GM21360 (cell line): ENCODE results near the gene SLC25A14.

Experiments used
- ATAC-seq: cut with Tn5 transposase; IDR thresholded peaks from one replicate; pipeline ENCODE4 v1.9.1; 2021; ENCODE audit warnings: mild to moderate bottlenecking, moderate library complexity; ENCODE audit not compliant: unreplicated experiment

Gene SLC25A14

DNA sequence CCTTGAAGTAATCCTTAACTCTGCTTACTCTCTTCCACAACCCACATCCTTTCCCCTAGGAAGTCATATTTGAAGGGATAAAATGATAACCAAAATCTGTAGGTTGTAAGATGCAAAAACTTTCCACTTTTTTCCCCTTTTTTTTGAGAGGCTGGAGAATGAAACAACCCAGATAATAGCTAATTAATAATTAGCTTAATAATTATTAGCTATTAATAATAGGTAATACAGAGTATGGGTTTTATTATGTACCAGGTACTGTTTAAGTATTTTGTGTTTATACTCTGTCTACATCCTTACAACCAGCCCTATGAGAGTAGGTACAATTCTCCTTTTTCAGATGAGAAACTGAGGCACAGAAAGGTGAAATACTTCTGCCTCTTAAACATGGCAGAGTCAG is 36.4 kb downstream of the SLC25A14 start:
- ATAC-seq: no peak

DNA sequence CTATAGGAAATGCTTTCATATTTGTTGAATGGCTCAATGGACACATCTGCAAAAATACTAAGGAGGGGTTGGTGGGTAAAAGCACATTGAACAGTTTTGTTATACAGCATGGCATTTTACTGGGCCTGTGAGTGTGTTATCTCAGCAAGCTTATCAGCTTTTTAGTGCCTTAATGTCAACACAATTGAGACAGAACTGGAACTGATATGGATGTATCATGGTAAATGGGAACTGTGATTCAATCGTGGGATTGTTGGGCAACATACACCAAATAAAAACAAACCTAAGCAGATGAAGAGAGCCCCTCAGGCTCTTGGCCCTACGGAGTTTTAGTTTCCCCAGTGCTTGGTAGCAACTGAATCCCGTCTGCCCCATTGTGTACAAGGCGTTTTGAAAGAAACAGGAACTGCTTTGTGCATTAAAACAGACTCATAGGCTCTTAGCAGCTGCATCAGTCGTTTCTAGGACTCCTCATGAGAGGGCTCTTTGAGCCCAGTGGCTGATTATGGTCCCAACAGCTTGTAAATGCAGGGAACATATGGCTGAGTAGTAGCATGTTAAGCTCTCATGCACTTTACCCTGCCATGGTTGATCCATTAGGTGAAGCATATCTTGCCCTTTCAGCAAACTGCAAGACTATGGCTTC is 38.4 kb downstream of the SLC25A14 start:
- ATAC-seq: no peak

DNA sequence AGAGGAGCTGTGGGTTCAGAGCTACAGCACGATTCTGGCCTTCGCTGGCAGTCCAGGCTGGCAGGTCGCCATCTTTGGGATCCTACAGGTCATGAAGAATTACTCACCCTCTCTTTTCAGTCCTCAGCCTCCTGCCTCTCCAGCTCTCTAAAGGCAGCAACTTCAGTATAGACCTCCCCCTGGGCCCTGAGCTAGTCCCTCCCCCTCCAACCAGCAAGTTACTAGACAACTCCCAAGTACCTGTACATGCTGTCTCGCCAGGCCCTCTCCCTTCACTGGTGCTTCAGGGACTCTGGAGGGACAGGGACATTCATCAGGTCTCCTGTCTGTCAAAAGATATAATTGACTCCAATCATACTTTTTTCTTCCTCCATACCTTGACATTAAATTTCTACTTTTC is 45.8 kb downstream of the SLC25A14 start, which contains the start of gene GPR119:
TSS of gene GPR119 (minus strand) at position 155 of the 400 bp plus-strand sequence. CDS start 227 bp downstream, outside the sequence.
- no peak for ATAC-seq

DNA sequence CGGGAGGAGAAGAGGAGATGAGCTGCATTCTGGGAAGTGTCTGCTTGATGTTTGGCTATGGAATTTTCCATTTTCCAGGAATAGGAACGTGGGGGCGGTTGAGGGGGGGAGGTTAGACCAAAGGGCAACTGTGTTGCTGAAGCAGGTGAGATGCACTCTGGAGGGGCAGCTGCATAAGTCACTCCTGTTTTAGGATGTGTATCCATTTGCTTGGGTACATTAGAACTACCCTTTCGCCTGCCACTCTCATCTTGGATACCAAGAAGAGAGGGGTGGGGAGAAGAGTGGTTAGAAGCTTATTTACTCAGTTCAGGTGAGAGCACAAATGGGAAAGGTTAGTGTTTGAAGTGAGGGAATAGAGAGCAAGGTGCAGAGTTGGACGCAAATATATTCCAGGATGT is 46.7 kb downstream of the SLC25A14 start:
- ATAC-seq: no peak

DNA sequence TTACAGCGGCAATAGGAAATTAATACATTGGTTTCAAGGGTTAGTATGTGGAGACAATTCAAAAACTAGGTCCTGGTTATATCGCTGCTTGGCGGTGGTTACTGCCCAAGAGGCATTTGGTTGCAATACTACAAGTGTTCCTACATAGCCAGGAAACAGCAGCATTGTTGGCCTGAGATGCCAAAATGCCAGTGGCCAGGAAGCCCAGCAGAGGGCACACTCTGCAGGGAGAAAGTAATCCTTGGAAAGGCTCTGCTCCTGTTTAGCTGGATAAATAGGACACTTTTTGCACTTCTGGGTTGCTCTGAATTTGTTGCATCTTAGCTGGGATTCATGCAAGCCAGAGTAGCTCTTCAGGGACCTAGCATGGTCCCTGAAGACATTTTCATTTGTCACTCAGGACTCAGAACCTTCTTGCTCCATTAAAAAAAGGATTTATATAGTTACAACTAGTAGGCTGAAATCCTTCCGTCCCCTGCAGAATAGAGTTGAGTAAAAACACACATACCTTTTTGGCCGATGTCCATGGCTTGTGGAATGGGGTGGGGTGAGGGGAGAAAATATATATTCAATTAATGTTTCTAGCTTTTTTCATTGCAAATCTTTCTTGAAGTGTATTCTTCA is 53.8 kb downstream of the SLC25A14 start:
- ATAC-seq: no peak

DNA sequence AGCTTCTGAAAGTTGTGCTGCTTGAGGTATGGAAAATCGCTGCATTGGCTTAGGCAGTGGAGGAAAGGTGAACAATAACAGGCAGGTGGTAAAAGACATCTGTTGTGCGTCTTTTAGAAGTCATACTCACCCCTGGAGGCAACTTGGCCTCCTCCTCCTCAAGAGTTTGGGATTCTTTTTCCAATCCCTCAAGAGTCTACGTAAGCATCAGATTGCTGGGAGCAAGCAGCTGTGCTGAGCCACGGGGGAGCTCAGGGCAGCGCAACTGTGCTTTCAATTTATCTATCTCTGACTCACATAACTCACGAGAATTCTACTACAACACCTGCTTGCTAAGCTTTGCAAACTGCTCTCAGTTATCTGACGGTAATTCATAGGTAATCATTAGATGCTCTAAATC is 55.6 kb downstream of the SLC25A14 start:
- ATAC-seq: no peak

DNA sequence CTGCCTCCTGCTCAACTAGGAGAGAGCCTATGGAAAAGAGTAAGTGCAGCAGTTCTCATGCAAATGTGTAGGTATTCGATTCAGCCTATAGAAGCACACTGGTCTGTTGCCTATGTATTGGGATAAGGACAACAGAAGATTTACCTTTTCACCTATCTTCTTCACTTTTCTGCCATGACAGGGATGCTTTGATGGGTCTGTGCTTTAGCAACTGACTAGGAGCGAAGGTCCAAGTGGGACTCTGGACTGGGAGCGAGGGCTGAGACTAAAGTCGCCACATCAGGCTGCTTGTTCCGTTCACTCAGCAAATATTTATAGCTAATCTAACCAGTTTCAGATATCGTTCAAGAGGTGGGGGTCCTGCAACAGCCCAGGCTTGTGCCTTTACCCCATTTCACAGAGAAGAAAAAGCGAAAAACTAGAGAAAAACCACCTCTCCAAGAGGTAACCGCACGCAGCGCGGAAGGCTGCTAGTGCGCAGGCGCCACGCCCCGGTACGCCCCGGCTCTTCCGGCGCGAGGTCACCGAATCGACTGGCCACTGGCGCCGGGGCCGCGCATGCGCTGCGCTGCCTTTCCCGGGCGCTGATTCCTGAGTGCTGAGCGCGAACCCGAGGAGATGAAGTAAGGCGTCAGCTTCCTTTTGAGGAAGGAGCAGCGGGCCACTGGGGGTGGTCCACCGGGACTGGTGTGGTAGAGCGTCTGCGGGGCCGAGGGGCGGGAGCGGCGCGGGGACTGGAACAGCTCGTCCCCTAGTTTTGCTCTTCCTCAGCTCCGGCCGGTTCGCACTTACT is 61.9 kb downstream of the SLC25A14 start, which contains the start of gene RBMX2:
TSS of gene RBMX2 (plus strand) at position 573 of the 793 bp plus-strand sequence. CDS start at position 619, 46 bp downstream.
- peak; percentile 86 for ATAC-seq

DNA sequence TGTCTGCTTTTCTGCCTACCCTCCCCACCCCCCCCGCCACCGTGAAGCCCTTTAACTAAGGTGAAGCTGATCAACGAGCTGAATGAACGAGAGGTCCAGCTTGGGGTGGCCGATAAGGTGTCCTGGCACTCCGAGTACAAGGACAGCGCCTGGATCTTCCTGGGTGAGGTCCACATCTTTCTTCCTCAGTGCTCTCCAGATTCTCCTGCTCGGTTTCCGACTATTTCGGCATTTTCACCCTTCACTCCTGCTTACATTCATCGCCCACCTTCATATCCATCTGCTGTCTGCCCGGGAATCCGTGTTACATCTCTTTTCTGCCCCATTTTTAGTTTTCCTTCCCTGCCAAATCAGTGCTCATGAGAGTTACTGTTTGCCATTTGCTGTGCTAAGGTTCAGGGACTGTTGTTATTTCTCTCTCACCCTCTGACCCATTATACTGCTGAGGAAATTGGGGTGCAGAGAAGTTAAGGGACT is 62.5 kb downstream of the SLC25A14 start:
- ATAC-seq: no peak

DNA sequence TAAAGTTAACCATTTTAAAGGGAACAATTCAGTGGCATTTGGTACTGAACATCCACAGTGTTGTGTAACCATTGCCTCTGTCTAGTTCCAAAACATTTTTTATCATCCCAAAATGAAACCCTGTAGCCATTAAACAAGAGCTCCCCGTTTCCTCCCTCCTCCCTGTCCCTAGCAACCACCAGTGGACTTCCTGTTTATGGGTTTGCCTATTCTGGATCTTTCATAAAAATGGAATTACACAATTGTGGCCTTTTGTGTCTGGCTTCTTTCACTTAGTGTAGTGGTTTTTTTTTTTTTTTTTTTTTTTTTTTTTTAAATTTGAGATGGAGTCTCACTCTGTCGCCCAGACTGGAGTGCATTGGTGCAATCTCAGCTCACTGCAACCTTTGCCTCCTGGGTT is 73.7 kb downstream of the SLC25A14 start:
- no peak for ATAC-seq

DNA sequence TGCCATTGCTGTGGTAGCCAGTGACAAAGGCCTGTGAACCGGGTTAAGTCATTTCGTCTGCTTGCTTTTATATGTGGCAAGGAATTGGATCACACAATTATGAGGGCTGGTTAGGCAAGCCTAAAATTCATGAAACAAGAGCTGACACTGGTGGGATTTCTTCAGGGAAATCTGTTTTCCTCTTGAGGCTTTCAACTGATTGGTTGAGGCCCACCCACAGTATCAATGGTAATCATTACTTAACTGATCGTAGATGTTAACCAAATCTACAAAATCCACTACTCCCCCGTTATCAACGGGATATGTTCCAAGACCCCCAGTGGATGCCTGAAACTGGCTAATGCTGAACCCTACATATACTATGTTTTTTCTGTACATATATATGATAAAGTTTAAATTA is 75.1 kb downstream of the SLC25A14 start:
- no peak for ATAC-seq

DNA sequence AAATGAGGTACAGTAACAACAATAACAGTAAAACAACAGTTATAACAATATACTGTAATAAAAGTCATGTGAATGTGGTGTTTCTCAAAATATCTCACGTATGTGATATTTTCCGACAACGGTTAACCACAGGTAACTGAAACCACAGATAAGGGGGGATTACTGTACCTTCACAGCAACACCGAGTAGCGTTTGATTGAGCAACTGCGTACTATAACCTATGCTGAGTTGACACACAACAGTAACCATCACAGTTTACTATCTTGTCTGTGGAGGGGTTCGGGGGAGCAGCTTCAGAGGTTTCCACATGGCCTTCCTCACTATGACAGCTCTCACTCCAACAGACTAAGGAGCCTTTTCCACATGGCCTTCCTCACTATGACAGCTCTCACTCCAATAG is 75.5 kb downstream of the SLC25A14 start:
- ATAC-seq: no peak

DNA sequence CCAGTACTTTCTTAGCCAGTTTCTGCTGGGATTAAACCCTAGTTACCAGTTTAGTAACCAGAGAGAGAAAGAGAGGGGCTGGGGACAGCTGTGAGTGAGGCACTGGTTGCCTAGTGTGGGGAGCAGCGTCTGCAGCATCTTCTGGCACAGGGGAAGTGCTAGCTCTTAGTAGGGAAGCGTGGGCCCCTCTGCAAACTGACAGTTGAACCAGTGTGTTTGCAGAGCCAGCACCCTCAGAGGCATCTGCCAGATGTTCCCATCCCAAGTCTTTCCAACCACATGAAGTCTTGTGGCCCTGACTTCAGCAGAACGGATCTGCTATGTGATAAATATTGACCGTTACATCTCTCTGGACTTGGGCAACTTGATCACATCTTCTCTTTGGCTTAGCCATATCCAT is 77.1 kb downstream of the SLC25A14 start:
- no peak for ATAC-seq

DNA sequence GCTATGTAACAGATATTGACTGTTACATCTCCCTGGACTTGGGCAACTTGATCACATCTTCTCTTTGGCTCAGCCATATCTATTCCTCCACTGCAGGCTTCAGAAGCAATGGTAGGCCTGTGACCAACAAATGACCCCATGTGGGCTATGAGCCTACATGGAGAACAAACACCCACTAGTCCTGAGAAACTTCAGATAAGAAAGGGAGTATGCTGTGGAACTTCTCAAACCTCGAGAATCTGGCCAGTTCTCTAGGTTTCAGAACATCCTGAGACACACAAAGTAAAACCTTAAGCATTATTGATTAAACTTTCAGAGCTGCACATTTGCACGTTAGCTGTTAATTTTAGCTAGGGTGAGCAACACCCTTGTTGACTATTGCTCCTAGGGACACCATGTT is 78.3 kb downstream of the SLC25A14 start:
- no peak for ATAC-seq

DNA sequence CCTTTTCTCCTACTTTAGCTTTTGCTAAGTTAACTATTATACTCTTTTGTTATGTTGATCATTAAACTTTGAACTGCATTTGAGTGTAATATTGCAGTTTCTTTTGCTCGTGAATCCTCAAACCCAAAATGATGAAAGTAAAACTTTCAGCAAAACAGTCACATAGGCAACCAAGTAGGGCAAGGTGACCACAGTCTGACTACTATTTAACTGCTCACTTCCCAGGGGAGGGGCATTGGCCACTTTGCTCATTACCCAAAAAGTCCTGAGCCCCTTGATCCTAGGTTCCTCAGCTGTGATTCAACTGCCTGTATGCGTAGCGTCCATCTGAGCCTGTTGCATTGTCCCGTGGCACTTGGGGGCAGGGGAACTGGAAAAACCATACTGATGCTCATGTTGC is 79.0 kb downstream of the SLC25A14 start:
- ATAC-seq: no peak

DNA sequence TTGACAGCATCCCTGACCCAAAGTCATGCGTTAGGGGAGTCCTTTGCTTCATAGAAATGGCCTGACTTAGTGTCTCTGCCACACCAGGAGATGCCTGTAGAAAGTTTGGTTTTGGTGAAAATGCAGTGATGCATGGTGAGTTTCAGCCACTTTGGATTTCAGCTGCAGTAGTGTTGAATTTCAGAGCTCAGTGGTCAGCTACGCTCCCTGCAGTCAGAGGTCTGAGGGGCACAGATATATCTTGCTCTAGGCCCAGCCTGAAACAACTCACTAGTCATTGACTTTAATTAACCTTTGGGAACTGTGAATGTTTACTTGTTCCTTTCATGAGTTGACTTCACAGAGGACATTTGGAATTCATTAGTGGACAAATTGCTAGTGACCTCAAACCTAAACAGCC is 79.5 kb downstream of the SLC25A14 start:
- ATAC-seq: no peak
